GM18502 (cell line): ENCODE measurements around the gene TTC8.
"Not testable (repeated sequence)": the region's sequence is repeated elsewhere in the genome, so short reads cannot be mapped to it uniquely, and the experiment has no call there.

Experiments
- ATAC-seq: cut with Tn5 transposase; IDR thresholded peaks from one replicate; pipeline ENCODE4 v1.9.1; 2021; ENCODE audit warnings: mild to moderate bottlenecking; ENCODE audit not compliant: unreplicated experiment, poor library complexity

The TTC8 gene

DNA sequence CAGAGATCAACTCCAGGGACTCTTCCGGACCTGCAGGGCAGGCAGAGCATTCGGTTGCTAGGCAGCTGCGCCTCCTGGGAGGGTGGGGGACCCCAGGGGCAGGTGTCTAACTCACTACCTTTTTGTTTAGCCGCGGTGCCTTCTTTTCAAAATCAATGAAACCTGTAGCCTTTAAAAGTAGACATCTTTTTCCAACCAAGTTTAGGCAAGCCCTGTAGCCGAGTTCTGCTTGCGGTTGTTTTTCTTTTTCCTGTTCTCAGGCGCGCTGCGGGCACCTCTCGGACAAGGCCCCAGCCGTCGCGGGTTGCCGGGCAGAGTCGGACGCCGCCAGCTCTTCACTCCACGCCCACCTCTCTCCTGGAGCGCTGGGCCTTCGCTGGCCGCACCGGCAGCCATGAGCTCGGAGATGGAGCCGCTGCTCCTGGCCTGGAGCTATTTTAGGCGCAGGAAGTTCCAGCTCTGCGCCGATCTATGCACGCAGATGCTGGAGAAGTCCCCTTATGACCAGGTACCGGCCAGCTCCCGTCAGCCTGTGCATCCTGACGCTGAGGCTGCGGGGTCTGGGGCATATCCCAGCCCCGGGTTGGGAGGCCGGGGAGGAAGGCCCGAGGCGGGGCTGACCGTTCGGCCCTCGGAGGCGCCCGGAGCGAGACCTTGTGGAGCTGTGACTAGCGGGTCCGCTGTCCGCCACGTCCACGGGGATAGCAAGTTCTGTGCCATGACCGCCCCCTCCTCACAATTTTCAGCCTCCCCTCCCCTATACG lies at the start of gene TTC8:
TSS of gene TTC8 (plus strand) at position 338 of the 764 bp plus-strand sequence. CDS start at position 395, 57 bp downstream.
- peak; percentile 99 for ATAC-seq

DNA sequence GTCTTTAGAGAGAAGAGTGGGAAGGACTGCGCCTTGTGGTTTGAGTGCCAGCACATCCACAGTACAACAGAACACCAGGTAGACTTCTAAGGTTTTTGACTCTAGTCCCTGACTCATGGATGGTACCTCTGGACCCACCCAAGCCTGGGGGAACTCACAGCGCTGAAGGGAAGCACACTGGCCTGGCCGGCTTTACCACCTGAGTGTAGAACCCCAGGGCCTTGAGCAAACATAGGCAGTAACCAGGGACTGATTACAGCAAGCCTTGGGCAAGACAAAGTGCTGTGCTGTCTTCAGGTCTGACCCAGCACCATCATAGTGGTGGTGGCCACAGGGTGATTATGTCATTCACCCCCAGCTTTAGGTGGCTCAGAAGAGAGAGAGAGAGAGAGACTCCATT lies 48.9 kb upstream of the TTC8 start:
- no peak for ATAC-seq

DNA sequence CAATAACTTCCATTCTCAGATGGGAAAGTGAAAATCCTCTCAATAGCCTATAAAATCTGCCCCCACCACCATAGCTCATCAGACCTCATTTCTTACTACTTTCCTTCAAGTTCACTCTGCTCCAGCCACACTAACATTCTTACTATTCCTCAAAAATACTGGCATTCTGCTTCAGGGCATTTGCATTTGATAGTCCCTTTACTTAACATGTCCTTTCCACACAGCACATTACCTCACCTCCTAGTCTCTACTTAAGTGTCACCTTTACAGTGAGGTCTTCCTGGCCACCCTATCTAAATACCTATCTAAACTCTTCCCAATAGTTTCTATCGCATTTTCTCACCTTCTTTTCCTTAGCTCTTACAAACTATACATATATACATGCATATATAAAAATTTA lies 38.5 kb upstream of the TTC8 start:
- ATAC-seq = no peak

DNA sequence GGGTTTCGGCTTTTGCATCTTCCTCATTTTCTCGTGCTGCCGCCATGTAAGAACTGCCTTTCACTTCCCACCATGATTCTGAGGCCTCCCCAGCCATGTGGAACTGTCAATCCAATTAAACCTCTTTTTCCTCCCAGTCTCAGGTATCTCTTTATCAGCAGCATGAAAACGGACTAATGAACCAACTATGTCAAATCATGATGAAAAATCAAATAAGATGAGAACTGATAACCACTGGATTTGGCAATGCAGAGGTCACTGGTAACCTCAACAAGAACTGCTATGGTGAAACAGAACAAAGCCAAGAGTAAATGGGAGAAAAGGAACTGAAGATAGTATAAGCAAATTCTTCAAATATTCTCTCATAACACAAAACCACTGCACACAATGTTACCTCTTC lies 37.7 kb upstream of the TTC8 start:
- no peak for ATAC-seq

DNA sequence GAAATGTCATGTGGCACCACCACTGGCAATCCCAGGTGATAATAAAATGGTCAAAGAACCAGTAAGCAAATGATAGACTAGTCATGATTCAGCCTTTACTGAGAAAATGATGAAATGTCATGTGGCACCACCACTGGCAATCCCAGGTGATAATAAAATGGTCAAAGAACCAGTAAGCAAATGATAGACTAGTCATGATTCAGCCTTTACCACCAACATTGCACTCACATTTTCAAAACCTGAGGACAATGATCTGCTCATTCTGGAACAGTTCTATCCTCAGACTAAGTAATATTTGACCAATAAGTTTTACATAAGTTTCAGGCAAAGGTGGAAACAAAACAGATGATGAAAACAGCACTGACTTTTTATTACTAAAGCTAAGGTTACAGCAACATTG lies 34.9 kb upstream of the TTC8 start:
- not testable (repeated sequence) for ATAC-seq

DNA sequence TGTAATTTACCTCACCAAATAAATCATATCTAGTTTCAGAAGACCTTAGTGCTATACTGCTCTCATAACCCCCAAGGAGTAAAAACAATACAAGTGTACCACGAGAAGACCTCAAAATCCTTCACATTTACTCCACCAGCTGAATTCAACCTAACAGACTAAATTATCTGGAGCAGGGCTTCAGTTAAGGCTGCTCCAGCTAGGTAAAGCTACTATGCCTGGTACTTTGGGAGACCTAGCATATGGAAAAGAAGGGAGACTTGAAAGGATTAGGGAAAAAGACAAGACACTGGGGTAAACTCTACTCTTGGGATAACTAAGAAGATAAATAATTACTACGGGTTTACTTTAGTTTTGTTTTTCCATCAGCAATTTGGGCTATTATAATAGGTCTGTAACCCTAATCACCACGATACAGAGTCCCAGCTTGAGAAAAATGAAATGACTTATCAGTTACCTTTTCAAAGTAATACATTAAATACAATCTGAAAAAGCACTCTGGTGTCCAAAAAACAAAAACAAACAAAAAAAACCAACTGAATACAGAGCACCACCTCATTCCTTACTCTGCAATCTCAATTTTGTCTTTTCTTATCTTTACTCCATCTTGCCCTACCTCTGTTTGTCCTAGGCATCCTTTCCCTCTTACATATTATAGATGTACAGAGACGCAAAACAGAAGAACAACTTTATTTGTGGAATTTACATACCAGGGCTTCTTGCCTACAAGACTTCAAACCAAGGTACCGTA lies 33.8 kb upstream of the TTC8 start:
- no peak for ATAC-seq

DNA sequence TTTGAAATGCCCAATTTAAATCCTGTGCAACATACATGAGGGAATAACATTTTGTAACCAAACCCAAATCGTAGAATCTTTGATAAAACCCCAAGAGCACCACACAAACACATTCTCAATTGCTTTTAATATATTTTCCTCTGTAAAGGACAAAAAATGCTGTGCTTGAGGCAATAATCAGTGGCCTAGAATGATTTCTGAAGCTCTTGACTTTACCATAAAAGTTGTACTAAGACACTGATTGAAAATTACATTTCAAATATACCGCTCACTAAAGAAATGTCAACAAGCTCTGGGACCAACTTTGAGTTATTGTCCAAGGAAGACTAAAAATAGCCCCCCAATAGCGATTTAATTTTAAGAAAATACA lies 33.2 kb upstream of the TTC8 start:
- no peak for ATAC-seq

DNA sequence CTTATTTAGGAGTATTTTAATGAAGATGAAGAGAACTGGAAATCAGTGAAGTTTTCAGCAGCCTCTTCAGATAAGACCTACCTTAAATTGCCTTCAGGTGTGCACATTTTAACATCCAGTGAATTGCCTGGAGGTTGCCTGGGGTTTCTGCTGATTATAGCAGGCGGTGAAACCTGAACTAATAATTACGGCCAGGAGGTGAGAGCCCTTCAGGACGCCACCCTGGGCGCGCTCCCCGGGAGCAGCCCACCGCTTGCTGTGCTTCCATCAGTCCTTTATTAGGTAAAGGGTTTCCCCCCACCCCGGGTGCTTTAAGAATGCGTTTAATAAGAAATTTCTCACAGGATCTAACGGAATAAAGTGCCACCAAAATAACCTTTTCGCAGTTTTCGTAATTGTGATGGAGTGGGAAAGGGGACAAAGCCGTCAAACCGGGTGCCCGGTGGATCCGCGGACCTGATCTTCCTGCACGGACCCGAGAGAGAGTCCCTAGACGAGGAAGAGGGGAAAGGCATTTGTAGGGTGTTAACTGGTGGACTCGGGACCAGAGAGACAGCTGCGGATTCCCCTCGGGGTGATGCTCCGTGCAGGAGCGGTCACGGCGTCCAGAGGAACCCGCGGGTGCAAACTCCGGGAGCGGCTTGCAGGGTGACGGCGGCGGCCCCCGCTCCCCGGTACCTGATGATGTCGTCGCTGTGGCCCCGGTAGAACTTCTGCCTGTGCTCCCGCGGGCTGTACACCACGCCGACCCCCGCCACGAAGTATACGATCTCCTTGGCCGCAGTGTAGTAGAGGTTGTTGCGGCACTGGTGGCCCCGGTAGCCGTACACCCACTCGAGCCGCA lies 32.6 kb upstream of the TTC8 start:
- ATAC-seq = no peak

DNA sequence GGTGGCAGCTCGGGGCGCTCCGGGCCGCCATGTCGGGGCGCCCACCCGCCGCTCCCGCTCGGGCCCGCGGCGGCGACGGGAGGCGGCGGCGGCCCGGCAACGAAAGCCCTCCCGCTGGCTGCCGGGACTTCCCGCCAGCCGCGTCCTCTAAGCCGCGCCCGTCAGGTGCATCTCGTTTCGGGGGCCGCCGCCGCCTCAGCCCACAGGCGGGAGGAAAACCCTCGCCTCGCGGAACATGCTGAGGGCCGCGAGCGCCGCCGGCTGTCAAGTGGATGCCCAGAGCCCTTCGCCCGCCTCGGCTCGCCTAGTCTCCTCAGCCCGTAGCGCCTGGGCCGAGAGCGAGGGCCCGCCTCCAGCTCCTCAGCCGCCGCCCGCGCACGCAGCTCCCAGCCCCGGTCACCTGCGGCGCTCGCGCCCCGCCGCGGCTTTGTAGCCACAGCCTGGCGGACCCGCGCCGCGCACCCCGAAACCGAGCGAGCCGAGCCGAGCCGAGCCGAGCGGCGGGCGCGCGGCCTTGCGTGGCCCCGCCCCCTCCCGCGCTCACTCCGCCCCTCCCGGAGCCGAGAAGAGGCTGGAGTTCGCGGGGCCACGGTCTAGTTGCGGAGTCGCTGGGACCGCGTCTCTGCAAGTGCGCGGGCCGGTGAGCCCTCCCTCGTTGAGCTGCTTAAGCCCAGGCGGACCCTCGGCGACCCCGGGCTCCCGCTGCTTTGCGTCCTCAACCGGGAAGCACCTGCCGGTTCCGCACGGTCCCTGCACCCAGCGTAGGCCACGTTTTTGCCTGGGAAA lies 31.8 kb upstream of the TTC8 start, which contains the start of gene EML5:
TSS of gene EML5 (minus strand) at position 481 of the 786 bp plus-strand sequence. CDS start at position 31, 450 bp downstream.
- peak; percentile 94 for ATAC-seq

DNA sequence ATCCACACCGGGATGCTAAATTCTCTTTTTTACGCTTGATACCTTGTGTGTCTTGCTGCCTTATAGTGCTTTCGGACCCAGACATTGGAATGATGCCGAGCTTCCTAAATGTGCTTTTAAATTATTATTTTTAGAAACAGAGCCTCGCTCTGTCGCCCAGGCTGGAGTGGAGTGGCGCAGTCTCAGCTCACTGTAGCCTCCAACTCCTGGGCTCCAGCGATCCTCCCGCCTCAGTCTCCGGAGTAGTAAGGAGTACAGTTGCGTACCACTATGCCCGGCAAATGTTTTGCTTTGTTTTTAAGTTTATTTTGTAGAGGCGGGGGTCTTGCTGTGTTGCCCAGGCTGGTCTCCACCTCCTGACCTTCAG lies 31.2 kb upstream of the TTC8 start:
- no peak for ATAC-seq

DNA sequence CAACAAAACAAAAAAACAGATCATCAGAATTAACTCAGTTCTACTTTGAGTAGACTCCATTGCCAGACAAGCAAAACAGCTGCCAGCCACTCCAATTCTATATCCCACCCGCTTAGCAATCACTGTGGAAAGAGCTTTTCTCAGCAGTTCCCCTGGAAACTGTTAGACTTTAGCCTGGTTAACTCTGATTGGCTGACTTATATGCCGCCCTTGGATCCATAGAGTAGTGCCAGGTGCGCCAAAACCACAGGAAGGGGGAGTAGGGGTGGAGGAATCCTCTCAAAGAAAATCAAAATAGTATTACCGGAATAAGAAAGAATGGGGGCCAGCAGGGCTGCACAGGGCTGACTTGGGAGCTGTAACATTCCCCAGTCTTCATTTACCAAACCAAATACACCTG lies 26.3 kb upstream of the TTC8 start:
- no peak for ATAC-seq

DNA sequence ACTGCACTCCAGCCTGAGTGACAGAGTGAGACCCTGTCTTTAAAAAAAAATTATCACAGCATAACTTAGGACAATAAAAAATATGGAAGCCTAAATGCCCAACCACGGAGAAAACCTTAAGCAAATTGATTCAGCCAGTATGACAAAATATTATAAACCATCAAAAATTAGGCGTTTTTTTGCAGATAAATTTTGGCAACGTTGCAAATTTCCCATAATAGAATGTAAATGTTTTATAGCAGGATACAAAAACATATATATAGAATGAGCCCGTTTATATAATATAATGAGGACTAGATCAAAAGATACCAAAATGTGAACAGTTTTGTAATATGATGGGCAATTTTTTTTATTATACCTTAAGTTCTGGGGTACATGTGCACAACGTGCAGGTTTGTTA lies 24.9 kb upstream of the TTC8 start:
- ATAC-seq = no peak

DNA sequence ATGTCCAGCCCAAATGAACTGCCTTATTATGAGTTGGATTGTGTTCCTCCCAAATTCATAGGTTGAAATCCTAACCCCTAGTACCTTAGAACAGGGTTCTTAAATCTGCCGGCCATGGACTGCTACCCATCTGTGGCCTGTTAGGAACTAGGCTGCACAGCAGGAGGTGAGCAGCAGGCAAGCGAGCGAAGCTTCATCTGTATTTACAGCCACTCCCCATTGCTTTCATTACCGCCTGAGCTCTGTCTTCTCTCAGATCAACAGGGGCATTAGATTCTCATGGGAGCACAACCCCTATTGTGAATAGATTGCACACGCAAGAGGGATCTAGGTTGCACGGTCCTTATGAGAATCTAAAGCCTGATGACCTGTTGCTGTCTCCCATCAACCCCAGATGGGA lies 21.9 kb upstream of the TTC8 start:
- no peak for ATAC-seq

DNA sequence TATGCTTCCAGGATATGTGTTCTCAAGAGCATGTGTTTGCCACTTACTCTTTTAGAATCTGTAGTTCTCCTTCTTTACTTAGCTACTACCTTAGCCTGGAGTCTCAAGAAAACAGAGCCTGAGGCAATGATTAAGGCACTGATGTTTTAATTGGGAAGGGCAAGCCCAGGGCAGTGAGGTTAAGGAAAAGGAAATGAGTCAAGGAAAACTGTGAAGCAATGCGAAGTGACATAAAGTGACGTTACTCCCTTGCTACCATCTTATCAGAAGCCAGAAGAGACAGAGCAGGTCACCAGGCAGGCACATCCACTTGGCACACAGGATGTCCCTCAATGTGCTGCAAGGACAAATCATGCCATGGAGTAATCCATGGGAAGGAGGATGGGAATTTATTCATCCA lies 20.4 kb upstream of the TTC8 start:
- ATAC-seq = no peak

DNA sequence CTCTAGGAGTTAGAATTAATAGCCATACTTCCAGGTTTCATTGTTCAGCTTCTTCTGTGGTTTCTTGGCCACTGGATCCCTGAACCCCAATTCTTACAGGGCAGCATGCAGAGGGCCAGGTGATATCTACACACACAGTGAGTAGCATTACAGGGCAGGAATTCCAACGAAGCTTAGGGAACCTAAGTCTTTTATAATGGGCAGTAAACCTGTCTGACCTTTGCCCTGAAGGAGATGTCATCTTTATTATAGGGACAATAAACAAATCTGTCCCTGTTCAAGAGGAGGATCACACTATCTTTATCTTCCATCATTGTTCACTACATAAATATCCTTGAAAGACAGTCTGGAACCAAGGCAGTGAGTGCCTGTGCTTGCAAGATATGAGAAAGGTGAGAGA lies 20.0 kb upstream of the TTC8 start:
- no peak for ATAC-seq

DNA sequence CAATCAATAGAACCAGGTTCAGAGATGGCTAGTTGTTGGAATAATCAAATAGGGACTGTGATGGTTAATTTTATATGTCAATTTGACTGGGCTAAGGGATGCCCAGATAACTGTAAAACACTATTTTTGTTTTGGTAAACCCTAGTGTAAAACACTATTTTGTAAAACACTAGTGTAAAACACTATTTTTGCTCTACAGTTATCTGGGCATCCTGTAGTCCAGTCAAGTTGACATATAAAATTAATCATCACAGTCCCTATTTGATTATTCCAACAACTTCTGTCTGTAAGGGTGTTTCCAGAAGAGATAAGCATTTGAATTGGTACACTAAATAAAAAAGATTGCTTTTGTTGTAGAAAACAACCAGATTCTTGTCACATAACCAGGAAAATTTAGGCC lies 16.1 kb upstream of the TTC8 start:
- ATAC-seq = no peak

DNA sequence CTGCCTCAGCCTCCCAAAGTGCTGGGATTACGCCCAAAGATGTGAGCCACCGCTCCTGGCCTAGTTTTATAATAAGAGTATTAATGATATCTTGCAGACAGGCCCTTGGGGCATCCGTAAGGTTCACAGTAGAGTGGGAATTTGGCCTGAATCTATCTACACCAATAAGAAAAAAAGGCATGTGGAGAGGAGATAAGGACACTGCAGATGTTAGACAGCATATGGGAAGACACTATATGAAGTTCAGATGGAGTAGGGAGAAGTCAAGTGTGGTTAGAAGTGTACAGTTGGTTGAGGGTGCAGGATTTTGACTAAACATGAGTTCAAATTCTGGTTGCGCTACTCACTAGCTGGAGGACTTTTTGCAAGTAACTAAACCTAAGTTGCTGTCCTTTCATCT lies 8.5 kb upstream of the TTC8 start:
- no peak for ATAC-seq

DNA sequence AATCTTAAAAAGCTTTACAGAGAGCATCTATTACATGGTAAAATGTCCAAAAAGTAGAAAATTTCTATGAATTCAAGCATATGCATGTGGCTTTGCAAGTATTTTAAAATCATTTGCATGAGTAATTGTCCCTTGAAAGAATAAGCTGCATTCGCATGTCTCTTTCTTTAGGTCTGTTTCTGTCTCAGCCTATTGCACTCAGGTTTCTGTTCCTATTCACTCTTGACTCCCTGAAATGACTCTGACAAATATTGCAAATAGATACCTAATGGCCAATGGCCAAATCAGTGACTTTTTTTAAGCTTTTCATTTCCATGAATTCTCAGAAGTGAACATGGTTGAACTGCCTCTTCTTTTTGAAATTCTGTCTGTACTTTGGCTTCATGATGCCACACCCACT lies 6.4 kb upstream of the TTC8 start:
- ATAC-seq = peak; percentile 66

DNA sequence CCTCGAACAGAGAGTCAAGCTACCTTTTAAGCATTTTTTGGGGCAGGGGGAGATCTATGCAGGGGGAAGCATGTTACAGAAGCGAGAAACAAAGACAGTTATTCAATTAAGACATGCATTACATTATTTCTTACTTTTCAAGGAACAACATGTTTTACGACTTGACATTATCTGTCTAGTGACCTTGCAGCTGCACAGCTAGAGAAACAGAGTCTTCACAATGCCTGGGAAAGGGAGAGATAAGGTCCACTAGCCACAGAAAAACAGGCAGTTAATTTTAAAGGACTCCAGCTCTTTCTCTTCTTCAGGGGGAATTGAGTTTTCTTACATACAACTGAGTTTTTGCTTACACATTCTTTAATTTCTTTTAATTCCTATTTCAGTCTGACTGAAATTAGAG lies 4.8 kb upstream of the TTC8 start:
- not testable (repeated sequence) for ATAC-seq

DNA sequence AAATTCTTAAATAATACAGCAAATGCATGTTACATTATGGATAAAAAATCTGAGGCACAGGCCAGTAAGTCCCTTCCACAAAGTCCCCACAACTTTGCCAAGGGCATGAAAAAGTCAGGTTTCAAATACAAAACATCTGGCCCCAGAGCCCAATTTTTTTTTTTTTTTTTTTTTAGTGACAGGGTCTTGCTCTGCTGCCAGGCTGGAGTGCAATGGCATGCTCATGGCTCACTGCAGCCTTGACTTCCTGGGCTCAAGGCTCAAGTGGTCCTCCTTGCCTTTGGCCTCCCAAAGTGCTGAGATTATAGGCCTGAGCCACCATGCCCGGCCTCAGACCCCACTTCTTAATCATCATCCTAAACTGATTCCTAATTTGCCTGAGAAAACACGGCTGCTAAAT lies 3.1 kb upstream of the TTC8 start:
- no peak for ATAC-seq
